Measurements from ENCODE around the gene INPP4B.

GRCh38 chr4:142405021-142405694, 440.9 kb downstream of the INPP4B start:
- TF ChIP-seq CTCF (conservative IDR thresholded peaks at IDR 0.05 in 1 of 2, IDR thresholded peaks at IDR 0.05 in 1 of 2; ENCODE audit: low read depth in 1 of 2, low read length in 2 of 2) (no peak), EZH2 (IDR thresholded peaks at IDR 0.05; ENCODE audit: low read length, missing control alignments) (no peak)

Data from fibroblast of lung (primary cell).